Choroid plexus epithelial cell (primary cell): ENCODE measurements around the gene FAM219B.

Experiments
- DNase-seq: peaks from one replicate; pipeline ENCODE4 v3.0.0-alpha.2; 2010; ENCODE audit warnings: low read depth
- H3K4me3 ChIP-seq: 2 replicates; pipeline ENCODE4 v1.5.1; 2011; ENCODE audit warnings: low read depth, mild to moderate bottlenecking, control low read depth, low read length, moderate library complexity
- TF ChIP-seq, protein P1 (sequence below): conservative IDR thresholded peaks from 2 replicates; pipeline ENCODE4 v1.5.1; 2011; ENCODE audit warnings: low read depth, mild to moderate bottlenecking, control low read depth, inconsistent platforms, low read length, moderate library complexity

The FAM219B gene

DNA sequence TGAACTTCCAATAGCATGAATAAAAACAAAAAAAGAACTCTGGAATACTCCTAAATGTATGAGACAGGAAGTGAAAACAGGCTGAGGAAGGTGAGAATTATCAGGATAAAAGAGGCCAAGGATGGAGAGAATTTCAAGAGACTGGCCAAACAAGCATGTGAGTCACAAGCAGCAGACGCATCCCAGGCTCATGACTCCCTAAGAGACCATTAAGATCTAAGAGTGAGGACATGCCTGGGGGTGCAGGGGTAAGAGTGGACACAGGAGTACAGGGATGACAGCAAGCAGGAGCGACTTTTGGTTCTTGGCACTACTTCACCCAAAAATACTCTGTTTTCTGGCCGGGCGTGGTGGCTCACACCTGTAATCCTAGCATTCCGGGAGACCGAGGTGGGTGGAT lies 40.6 kb downstream of the FAM219B start:
- TF ChIP-seq, protein P1, sequence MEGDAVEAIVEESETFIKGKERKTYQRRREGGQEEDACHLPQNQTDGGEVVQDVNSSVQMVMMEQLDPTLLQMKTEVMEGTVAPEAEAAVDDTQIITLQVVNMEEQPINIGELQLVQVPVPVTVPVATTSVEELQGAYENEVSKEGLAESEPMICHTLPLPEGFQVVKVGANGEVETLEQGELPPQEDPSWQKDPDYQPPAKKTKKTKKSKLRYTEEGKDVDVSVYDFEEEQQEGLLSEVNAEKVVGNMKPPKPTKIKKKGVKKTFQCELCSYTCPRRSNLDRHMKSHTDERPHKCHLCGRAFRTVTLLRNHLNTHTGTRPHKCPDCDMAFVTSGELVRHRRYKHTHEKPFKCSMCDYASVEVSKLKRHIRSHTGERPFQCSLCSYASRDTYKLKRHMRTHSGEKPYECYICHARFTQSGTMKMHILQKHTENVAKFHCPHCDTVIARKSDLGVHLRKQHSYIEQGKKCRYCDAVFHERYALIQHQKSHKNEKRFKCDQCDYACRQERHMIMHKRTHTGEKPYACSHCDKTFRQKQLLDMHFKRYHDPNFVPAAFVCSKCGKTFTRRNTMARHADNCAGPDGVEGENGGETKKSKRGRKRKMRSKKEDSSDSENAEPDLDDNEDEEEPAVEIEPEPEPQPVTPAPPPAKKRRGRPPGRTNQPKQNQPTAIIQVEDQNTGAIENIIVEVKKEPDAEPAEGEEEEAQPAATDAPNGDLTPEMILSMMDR = no peak
- peak; percentile 63 for DNase-seq
- H3K4me3 ChIP-seq = no peak overlapping the region

DNA sequence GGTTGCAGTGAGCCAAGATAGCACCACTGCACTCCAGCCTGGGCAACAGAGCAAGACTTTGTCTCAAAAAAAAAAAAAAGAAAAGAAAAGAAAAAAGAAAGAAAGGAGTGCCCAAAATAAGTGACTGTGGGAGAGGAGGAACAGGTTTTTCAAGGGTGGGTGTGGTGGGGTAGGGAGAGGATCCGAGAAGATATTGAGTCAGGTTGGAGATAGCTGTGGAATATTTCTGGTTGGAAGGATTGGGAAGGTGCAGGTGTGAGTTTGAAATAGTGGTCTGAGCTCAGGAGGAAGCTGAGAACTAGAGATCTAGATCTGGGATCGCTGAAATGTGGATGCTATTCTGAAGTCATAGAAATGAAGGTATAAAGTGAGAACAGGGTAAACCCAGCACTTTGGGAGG lies 41.3 kb downstream of the FAM219B start:
- TF ChIP-seq, protein P1 = no peak
- DNase-seq = no peak
- H3K4me3 ChIP-seq = no peak overlapping the region

DNA sequence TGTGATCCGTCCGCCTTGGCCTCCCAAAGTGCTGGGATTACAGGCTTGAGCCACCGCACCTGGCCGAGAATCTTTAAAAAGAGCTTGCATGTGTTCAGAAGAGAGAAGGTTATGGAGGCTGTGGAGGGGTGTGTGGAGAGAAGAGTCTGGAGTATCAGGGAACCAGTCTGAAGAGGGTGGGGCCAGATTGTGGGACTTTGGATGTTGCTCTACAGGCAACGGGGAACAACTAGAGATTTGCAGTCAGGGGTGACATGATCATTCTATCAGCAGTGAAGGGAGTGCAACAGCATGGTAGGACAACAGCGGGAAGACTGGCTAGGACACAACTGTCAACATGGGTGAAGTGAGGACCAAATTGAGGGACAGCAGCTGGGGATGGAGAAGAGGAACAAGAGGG lies 42.4 kb downstream of the FAM219B start:
- no peak overlapping the region for H3K4me3 ChIP-seq
- DNase-seq = no peak
- TF ChIP-seq, protein P1 = no peak

DNA sequence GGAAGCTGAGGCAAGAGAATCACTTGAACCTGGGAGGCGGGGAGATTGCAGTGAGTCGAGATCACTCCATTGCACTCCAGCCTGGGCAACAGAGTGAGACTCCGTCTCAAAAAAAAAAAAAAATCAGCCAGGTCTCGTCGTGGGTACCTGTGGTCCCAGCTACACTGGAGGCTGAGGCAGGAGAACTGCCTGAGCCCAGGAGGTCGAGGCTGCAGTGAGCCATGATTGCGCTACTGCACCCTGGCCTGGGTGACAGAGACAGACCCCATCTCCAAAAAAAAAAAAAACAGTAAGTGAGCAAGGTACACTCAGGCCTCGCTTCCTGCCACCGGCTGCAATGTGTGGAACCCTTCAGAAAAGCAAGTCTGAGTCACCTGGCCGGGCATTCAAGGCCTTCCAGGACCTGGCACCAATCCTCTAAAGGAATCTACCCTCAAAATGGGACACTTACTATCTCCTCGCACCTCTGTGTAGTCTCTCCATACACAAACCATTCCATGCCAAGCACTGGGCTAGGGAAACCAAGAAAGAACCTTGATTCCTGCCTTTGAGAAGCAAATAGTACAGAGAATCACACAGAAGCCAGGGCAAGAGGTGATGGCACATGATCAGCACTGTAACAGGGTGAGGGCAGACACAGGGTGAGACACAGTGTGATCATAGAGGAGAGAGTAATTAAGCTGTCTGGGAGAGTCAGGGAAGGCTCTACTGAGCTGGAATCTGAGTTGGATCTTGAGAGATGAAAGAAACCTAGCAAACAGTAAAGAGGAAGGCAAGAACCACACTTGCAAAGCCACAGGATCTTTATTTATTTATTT lies 43.2 kb downstream of the FAM219B start:
- TF ChIP-seq, protein P1 = no peak
- H3K4me3 ChIP-seq = no peak overlapping the region
- peak; percentile 29 for DNase-seq

DNA sequence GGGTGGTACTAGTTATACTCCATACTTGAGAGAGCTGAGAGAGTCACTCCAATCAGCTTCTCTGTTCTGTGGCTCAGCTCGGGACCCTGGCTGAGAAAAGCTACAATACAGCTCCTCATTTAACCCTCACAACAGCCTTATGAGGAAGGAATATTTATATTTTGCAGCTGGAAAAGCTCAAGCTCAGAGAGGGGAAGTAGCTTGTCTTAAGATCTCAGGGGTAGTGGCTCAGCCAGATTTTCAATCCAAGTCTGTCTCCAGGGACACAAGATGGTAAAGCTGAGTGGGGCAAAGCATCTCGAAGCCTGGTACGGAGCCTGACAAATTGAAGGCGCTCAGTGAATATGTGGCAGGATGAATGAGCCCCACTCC lies 48.3 kb downstream of the FAM219B start:
- TF ChIP-seq, protein P1 = no peak
- H3K4me3 ChIP-seq = no peak overlapping the region
- DNase-seq = no peak

DNA sequence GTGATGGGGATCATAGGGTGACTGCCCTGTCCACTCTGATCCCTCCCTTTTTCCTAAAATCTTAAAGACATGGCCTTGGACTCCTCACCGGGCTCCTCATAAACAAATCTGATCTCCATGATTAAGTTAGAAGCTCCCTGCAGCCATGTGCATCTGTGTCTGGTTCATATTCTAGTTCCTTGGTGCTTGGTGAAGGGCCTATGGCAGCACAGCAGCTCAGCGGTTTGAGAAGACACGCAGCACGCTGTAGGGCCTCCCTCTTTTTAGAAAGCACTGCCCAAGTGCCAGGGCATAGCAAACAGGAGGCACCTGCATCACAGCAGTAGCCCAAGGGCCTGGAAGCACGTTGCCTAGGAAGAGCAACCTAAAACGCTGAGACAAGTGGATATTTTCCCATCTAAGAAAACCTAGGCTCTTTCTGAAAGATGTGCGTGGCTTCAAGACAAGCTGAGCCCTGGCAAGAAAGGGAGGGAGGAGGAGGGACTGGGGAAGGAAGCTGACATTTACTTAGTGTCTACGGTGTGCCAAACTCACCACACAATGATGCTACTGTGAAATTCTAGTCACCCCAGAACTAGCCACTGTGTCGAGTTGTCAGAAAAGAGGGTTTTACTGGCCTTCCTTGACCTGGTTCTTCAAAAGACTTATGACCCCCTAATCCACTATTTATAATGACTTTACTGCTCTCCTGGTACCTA lies 48.8 kb downstream of the FAM219B start:
- DNase-seq = no peak
- TF ChIP-seq, protein P1 = no peak
- H3K4me3 ChIP-seq = no peak overlapping the region

DNA sequence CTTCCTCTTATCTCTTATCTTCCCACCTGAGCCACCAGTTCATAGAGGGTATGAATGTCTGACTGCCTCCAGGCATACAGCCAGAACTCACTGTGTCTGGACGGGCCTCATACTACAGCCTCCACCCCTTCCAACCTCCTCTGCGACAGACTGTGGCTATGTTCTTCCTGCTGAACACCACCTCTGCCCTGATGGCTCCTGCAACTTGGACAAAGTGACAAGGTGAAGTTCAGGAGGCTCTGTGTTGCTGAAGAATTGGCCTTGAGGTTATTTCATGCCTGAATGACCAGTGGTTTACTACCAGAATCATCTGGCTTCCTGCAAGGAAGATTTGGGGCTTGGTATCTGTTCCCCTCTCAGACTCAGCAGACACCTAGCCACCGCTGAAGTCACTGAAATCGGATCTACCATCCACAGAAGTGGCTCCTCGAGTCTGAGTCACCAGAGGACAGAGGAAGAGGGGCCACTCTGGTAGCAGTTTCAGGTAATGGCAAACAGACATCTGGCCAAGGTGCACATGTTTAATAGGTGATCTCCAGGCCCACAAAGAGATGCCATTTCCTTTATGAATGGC lies 49.5 kb downstream of the FAM219B start:
- TF ChIP-seq, protein P1 = no peak
- no peak overlapping the region for H3K4me3 ChIP-seq
- DNase-seq = no peak
